T-helper 9 cell (primary cell): ENCODE data around the gene MSH3.
"Not testable (repeated sequence)": the region's sequence is repeated elsewhere in the genome, so short reads cannot be mapped to it uniquely, and the experiment has no call there.

ENCODE experiments used
- DNase-seq: peaks from one replicate; pipeline ENCODE4 v3.0.0-alpha.2; 2020

The MSH3 gene

DNA sequence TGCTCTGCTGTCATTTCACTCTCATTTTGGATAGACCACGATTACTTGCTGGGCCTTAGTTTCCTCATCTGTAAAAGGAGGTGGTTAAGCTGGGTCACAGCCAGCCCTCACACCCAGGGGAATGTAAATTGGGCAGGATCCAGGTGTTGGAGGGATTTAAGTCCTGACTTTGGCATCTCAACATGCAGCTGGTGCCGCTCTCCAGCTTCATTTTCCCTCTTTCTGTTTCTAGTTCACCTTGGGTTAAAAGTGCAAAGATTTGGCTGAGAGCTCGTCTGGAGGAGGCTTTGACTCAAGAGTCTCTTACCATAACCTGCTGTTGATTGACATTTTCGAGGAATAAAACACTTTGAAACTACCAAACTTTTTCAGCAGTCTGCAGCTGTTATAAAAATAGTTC is 144.6 kb downstream of the MSH3 start:
- DNase-seq = no peak

DNA sequence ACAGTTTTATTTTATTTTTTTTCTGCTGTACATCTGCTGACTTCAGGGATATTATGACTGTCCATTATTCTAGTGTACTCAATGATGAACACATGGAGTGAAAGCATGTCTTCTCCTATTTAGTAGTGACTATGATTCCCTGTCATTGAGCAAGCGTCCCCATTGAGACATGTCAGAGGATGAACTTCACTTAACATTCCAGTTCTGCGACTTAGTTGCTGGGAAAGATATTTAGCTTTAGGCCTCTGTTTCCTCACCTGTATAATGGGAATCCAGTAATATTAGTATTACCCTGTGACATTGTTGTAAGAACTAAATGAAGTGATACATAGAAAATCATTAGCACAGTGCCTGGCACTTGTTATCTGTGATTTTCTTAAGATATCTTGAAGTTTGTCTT is 145.1 kb downstream of the MSH3 start:
- DNase-seq = no peak

DNA sequence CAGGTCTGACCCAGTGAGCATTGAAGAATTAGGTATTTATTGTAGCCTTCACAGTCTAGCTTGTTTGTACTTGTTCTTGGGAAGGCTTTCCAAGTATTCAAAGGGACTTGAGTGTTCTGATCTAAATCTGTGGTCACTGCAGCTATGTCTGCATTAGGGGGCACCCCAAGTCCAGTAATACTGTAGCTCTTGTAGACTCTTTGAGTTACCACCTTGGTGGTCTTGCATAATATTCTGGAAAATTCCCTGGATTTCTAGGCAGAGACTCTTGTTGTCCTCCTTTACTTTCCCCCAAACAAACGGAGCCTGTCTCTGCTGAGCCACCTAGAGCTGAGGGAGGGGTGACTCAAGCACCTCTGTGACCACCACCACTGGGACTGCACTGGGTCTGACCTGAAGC is 149.9 kb downstream of the MSH3 start:
- no peak for DNase-seq

DNA sequence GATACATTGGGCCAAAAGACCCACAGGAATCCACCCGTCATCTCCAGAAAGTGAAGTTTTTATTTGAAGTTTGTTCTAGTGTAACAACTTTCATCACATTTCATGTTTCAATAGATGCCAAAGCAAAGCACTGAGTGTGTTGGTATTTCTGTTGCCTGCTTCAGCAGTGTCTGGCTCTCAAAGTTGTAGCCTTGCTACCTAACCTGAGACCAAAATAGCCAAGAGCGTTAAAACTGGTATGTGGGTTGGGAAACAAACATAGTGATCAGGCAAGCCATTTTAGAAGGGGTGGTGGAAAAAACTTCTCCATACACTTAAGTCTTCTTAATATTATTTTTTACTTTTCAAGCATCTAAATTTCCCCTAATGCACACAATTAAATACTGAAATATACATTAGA is 150.6 kb downstream of the MSH3 start:
- DNase-seq = no peak

DNA sequence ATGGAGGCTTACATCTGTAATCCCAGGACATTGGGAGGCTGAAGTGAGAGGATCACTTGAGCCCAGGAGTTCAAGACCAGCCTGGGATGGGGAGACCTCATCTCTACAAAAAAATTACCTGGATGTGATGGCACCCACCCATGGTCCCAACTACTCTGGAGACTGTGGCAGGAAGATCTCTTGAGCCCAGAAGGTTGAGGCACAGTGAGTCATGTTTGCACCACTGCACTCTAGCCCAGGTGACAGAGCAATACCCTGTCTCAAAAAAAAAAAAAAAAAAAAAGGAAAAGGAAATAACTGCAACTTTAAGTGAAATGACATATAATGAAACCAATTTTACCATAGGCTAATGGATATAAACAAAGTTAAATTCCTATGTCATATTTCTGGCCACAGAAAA is 152.5 kb downstream of the MSH3 start:
- no peak for DNase-seq

DNA sequence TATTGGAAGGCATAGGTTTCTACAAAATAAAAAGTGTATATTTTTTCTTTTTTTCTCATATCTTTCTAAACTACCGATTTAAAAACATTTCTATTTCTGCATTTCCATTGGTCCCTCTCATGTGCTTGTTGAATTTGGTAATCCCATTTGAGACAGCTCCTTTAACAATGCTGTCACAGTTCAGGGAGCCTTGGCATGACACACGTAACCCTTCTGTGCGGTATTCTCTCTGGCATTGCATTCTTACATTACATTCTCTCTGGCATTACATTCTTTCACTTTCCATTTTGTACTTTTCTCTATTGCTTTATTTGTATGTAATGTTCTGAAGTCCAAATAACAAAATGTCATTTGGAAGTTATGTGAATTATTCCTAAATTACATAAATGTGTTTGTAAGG is 155.0 kb downstream of the MSH3 start:
- DNase-seq = no peak

DNA sequence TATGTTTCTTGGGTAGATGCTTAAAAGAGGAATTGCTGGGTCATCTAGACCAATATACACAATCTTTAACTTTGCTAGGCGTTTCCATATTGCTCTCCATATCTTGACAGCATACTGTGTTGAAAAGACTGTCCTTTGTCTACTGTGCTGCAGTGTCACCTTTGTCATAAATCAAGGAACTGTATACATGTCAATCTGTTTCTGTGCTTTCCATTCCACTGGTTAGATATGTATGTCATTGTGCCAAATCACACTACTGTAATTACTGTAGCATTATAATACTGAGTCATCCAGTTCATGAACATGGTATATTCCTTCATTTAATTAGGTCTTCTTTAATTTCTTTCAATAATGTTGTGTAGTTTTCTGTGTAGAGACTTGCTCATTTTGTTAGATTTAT is 156.0 kb downstream of the MSH3 start:
- DNase-seq = no peak

DNA sequence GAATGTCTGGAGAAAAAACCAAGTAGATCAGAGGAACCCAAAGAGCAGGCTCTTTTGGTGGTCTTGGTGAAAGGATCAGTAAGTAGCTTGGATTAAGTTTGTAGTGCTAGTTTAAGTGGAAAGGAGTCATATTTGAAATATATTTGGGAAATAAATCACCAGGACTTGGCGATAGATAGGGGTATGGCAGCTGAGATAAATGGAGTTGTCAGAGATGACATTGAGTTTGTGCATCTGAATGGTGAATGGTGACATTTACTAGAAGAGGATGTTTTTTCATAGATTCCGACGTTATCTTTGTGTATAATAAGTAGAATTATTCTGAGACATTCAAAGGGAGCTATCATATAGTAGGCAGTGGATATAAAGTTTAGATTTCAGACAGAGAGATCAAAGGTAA is 162.1 kb downstream of the MSH3 start:
- DNase-seq = no peak

DNA sequence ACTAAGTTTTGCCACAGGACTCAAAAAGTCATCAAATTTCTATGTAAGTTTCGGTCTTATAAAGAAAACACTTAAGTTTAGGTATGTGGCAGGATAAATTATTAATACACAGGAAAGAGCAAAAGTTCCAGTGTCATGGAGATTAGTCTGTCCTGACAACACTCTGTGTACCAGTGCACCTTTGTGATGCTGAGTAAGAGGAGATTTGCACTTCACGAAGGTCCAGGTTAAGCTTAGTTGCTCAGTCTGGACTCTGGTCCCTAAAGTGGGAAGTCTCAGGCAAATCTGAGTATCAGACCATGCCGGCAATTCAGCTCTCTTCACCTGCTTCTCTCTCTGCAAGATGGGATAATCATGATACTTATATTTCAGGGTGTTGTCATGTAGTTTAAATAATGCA is 166.2 kb downstream of the MSH3 start:
- no peak for DNase-seq

DNA sequence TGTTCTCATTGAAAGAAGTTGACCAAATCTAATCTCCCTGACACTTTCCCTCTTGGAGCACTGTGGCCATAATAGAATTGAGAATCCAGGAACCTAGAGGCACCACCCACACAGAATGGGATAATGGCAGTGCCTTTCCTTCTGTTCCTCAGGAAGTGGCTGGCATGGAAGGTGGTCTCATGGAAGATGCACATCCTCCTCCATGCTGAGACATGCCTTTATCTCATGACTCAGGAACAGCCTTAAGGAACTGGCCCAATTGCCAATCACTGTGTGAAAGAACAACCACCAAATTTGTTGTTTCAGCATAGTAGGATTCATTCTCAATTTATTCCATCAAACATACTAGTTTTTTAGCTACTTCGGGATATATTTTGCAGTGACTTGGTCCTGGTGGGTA is 168.2 kb downstream of the MSH3 start:
- no peak for DNase-seq

DNA sequence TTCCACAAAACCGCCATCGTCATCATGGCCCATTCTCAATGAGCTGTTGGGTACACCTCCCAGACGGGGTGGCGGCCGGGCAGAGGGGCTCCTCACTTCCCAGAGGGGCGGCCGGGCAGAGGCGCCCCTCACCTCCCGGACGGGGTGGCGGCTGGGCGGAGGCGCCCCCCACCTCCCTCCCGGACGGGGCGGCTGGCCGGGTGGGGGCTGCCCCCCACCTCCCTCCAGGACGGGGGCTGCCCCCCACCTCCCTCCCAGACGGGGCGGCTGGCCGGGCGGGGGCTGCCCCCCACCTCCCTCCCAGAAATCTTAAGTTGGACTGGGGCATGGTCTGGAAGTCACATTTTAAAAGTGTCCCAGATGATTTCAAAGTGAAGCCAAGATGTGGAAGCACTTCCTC is 169.7 kb downstream of the MSH3 start:
- not testable (repeated sequence) for DNase-seq

DNA sequence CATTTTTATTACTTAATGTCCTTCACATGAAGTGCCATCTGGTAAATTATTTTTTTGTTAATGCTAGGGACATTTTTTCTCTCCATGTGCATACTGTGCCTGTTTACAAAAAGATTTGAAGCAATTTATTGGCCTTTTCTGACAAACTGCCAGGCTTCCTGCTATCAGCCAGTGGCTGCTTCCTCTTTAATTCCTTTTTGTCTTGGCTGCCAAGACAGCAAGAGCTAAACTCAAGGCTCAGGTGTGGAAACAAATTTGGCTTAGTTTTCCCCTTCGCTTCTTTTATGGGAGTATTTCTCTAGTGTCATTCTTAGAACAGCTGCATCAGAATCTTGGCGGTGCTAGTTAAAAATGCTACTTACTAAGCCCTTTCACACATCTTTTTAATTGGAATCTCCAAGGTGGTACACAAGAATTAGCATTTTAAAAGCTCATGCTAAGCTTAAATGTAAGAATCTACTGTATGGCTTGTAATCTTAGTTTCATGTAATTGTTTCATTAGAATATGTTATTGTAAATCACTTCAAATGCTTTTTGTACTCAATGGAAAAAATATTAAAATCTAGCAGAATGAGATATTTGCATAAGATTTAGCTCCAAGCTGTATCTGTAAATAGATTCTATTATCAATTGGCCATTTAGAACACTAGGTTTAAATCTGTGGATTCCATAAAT is 171.5 kb downstream of the MSH3 start:
- DNase-seq = no peak

DNA sequence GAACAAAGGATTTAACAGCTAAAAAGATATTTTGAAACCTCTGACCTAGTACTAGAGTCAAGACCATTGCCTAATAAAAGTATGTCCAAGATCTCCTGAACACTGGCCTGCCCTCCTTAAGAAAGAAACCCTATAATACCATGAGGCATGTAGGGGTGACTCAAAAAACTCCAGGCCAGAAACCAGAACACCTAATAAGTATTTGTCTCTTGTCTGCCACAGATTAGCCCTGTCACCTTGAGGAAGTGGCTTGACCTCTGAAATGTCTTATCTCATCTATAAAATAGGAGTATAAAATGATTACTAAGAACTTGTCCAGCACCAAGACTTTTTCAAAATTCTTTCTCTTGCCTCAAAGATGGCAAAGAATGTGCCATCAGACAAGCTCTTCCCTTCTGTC is 180.3 kb downstream of the MSH3 start:
- no peak for DNase-seq

DNA sequence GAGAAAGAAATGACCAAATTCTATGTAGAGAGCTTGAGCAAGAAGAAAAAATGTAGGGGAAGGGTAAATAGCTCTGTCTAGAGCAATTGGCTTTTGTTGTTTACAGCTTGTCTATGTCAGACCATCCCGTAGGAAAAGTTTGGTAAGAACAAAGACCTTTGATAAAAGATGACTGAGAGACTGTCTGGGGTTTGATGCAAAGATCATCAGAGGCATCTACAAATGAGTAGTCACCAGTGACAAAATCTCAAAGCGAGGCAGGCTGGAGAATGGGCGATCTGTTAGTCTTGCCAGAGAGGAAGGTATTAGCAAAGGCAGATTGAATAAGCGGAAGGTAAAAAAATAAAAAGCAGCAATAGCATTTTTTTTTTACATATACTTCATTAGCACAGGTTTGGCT is 180.7 kb downstream of the MSH3 start:
- DNase-seq = no peak

DNA sequence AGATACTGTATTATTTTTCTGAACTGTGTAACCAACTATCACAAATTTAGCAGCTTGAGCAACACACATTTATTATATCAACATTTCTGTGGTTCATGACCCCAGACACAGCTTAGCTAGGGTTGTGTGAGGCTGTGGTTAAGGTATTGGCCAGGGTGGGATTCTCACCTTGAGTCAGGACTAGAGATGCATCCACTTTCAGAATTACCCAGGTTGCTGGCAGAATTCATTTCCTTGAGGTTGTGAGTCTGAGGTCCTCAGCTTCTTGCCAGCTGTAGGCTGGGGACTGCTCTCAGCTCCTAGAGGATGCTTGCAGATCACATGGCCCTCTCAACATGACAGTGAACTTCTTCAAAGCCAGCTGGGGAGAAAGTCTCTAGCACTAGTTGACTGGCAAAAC is 183.2 kb downstream of the MSH3 start:
- no peak for DNase-seq

DNA sequence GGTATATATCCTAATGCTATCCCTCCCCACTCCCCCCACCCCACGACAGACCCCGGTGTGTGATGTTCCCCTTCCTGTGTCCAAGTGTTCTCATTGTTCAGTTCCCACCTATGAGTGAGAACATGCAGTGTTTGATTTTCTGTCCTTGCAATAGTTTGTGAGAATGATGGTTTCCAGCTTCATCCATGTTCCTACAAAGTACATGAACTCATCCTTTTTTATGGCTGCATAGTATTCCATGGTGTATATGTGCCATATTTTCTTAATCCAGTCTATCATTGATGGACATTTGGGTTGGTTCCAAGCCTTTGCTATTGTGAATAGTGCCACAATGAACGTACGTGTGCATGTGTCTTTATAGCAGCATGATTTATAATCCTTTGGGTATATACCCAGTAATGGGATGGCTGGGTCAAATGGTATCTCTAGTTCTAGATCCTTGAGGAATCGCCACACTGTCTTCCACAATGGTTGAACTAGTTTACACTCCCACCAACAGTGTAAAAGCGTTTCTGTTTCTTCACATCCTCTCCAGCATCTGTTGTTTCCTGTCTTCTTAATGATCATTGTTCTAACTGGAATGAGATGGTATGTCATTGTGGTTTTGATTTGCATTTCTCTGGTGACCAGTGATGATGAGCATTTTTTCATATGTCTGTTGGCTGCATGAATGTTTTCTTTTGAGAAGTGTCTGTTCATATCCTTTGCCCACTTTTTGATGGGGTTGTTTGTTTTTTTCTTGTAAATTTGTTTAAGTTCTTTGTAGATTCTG is 186.8 kb downstream of the MSH3 start:
- not testable (repeated sequence) for DNase-seq

DNA sequence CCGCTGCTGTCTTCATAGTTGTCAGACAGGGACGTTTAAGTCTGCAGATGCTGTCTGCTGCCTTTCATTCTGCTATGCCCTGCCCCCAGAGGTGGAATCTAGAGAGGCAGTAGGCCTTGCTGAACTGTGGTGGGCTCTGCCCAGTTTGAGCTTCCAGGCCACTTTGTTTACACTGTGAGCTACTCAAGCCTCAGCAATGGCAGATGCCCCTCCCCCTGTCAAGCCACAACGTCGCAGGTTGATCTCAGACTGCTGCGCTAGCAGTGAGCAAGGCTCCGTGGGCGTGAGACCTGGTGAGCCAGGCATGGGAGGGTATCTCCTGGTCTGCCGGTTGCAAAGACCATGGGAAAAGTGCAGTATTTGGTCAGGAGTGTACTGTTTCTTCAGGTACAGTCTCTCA is 192.0 kb downstream of the MSH3 start:
- not testable (repeated sequence) for DNase-seq

DNA sequence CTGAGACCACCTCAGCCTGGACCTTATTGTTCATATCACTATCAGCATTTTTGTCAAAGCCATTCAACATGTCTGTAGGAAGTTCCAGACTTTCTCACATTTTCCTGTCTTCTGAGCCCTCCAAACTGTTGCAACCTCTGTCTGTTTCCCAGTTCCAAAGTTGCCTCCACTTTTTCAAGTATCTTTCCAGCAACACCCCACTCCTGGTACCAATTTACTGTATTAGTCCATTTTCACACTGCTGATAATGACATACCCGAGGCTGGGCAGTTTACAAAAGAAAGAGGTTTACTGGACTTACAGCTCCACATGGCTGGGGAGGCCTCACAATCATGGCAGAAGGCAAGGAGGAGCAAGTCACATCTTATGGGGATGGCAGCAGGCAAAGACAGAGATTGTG is 195.7 kb downstream of the MSH3 start:
- DNase-seq = not testable (repeated sequence)

DNA sequence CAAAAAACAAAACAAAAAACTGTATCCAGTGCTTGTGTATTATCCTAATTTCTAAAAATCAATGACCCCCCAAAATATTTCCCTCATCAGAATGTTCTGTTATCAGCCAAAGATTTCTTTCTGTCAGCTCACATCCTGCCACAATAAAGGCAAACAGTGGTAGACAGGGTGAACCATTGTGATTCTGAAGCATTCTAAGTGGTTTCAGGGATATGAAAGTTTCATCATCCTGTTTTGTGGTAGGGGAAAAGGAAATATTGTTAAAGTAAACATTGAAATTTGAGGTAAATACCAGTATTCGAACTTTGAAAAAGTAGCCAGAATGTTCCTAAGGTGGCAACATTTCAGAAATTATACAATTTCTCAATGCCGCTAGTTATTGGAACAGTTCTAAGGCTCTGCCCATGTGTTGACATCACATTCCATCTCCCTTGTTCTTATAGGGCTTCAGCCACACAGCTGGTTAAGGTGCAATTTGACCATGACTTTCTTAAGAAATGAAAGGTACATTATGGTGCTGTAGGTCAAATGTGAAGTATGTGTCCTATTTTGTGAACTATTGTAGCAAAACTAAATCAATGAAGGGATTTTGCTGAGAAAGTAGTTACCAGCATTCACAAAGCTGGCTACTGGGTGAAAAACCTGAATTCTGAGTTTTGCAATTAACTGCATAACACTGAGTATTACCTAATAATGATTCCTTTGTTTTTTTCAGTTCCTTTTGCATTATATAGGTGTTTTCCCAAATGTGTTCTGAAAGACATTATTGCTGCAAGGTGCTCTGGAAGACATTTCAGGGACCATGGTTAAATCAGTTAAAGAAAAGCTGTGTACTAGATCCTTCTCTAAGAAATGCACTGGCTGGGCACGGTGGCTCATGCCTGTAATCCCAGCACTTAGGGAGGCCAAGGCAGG is 198.1 kb downstream of the MSH3 start:
- DNase-seq = no peak

DNA sequence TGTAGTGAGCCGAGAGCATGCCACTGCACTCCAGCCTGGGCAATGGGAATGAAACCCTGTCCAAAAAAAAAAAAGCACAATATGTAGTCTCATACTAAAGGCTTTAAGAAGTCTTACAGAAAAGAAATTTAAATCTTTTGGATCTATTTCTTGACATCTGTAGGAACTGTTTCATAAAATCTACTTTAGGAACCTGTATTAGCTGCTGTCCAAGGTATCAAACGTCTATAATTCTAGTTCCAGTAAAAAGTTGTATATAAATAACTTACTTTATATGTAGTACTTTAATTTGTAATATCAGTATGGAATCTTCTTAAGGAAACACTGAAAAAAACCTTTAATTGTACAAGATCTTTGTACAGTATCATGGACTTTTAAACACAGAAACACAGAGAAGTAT is 199.0 kb downstream of the MSH3 start:
- DNase-seq = no peak

DNA sequence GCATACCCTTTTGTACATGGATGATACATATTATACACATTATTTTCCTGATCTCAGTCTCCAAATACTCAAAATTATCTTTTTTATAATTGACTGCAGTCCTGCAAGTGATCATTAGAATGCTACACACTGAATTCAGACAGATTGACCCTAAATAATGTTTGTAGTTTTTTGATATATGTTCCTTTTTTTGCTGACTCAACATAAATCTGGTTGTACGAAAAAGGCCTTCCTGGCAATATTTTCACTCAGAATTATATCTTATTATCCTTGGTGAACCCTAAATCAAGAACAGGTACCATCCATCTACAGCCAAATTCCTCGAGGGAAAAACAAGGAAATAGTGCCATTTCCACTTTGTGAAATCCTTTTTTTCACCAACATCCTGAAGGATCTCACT is 200.1 kb downstream of the MSH3 start:
- DNase-seq = no peak

DNA sequence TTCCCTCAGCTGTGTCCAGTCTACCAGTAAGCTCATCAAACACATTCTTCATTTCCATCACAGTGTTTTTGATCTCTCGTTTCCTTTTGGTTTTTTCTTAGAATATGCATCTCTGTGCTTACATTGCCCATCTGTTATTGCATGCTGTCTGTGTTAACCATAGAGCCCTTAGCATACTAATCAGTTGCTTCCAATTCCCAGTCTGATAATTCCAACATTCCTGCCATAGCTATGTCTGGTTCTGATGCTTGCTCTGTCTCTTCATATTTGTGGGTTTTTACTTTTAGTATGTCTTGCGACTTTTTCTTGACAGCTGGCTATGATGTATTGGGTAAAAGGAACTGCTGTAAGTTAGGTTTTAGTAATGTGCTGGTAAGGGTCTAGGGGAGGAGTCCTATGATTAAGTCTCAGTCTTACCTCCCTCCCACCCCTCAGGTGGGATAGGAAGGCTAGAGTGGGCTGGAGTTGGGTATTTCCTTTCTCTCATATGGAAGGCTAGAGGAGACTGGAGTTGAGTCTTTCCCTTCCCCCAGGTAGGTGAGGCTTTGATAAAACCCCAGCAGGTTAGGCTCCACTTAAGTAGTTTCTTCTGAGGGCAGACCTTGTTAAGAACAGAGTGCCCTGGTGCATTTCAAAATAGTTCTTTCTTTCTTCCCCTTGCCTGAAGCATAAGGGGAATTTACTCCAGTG is 206.6 kb downstream of the MSH3 start:
- DNase-seq = no peak

DNA sequence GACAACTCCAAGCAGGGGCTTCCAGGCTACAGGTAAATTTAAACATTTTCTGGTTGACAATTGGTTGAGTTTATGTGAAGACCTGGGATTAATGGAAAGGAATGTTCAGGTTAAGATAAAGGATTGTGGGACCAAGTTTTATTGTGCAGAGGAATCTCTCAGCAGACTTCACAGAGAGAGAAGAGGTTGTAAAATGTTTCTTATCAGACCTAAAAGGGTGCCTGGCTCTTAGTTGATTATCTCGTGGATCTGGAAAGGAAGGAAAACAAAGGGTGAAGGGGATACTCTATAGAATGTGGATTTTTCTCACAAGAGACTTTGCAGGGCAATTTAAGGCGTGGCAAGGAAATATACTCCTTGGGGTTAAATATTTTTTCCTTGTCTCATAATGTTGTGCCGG is 209.3 kb downstream of the MSH3 start:
- DNase-seq = no peak
